Spleen (tissue), 11 donors: Measurements from ENCODE around the gene GJB3. TPM values are rescaled to one million over a fixed set of nuclear protein-coding genes. Genes with fewer than 3 reads are reported as not detected.
A peak's percentile ranks its signal among the peaks of the same experiment; 100 is the strongest.

ENCODE experiments used
- DNase-seq: peaks from one replicate; pipeline ENCODE4 v3.0.0-alpha.2; 2020
- H3K27ac ChIP-seq, 8 donors: fragments of 200-600 bp; sonication (generic) in 7 of 8; 1 replicate in 4 of 8; 2 replicates in 4 of 8; pipeline versions ENCODE4 v1.5.0 to v1.8.0; 2016 to 2021; ENCODE audit warnings: inconsistent platforms in 4 of 8, mild to moderate bottlenecking in 4 of 8, moderate library complexity in 1 of 8
- H3K27me3 ChIP-seq, 7 donors: fragments of 200-600 bp; sonication (generic) in 6 of 7; replicated peaks in 1 of 7; 1 replicate in 4 of 7; 2 replicates in 3 of 7; pipeline versions ENCODE4 v1.5.0 to v1.8.0; 2016 to 2021; ENCODE audit warnings: inconsistent platforms in 3 of 7, mild to moderate bottlenecking in 1 of 7
- H3K36me3 ChIP-seq, 6 donors: fragments of 200-600 bp; sonication (generic) in 5 of 6; 1 replicate in 4 of 6; 2 replicates in 2 of 6; pipeline versions ENCODE4 v1.5.0 to v1.8.0; 2016 to 2021; ENCODE audit warnings: inconsistent platforms in 2 of 6
- H3K4me1 ChIP-seq, 6 donors: fragments of 200-600 bp; sonication (generic) in 5 of 6; 1 replicate in 3 of 6; 2 replicates in 3 of 6; pipeline versions ENCODE4 v1.5.0 to v1.8.0; 2016 to 2021; ENCODE audit warnings: inconsistent platforms in 3 of 6
- H3K4me3 ChIP-seq, 8 donors: fragments of 200-600 bp; sonication (generic) in 7 of 8; 1 replicate in 4 of 8; 2 replicates in 4 of 8; pipeline versions ENCODE4 v1.5.0 to v1.8.0; 2016 to 2021; ENCODE audit warnings: inconsistent platforms in 4 of 8, mild to moderate bottlenecking in 4 of 8, moderate library complexity in 2 of 8
- H3K9me3 ChIP-seq, 8 donors: fragments of 200-600 bp; sonication (generic) in 7 of 8; 1 replicate in 4 of 8; 2 replicates in 4 of 8; pipeline versions ENCODE4 v1.5.0 to v1.8.0; 2016 to 2021; ENCODE audit warnings: inconsistent platforms in 4 of 8
- CTCF ChIP-seq, 11 experiments: fragments of 200-600 bp in 7 of 11; fragments of 450-650 bp in 4 of 11; sonication (generic) in 4 of 11; IDR thresholded peaks in 8 of 11; conservative IDR thresholded peaks in 3 of 11; 1 replicate in 7 of 11; 2 replicates in 4 of 11; pipeline versions ENCODE4 v1.4.0 to v1.8.0; 2016 to 2021; ENCODE audit warnings: antibody characterized with exemption in 11 of 11, inconsistent platforms in 4 of 11, mild to moderate bottlenecking in 1 of 11
- POLR2A ChIP-seq, 3 donors: fragments of 450-650 bp; IDR thresholded peaks; one replicate each; pipeline ENCODE4 v1.5.1; 2017; ENCODE audit warnings: antibody characterized with exemption in 3 of 3, mild to moderate bottlenecking in 1 of 3
- POLR2AphosphoS5 ChIP-seq, 3 donors: sonication (generic); formaldehyde crosslinking; IDR thresholded peaks; one replicate each; pipeline ENCODE4 v1.5.1; 2017; ENCODE audit warnings: antibody characterized with exemption in 3 of 3
- WGBS, 5 donors: extraction: QIAGEN DNeasy Blood & Tissue Kit in 3 of 5; methylation state at CpG; one replicate each; pipeline versions ENCODE4 v1.1.5 to v1.1.7; 2013 to 2018; 5-methylcytosine and 5-hydroxymethylcytosine counted together
- intact Hi-C: fragments of 100-400 bp; cut with DNase I; formaldehyde crosslinking; loops from one replicate; pipeline ENCODE4 v1.15.0; 2023; ENCODE audit warnings: low total_unique reads
- polyA plus RNA-seq, 3 donors: library from polyadenylated mRNA; stranded (reverse); fragments of 200-250 nt; gene quantifications; one replicate each; pipeline ENCODE4 v1.2.1, GENCODE V29; 2013
- total RNA-seq, 7 donors: library from RNA; depleted of rRNA in 3 of 7; stranded (reverse); fragments of >200 nt in 3 of 7; fragmentation: NEBNext Ultra II Directional in 4 of 7; extraction: Animal tissue kit (Norgen Biotek cat#: 25700) in 4 of 7; gene quantifications; one replicate each; pipeline versions ENCODE4 v1.1.0 to v1.2.1, GENCODE V29; 2016 to 2021
- donor health status: healthy with polysubstance abuse.
- donor health status: DM: no; HTN: no; CAD: no; lungs with moderate emphysema.
- donor health status: DM: no; HTN: no; CAD: no.
- donor health status: Bipolar disorder and iron deficiency.
- donor health status: healthy.
- donor health status: DM: no; HTN: no; CAD: no.
- donor health status: DM: yes; HTN: yes; CAD: no.

The GJB3 gene
- total and polyA plus RNA-seq, 10 donors: 0.11 to 0.23 (median 0.13) TPM; not detected in 7

GRCh38 chr1:34740161-34740868, 40.7 kb upstream of the GJB3 start:
- Histone ChIP-seq H3K27ac (no peak overlapping the region), H3K4me1 (peaks cover 0 to 6% (median 0%) of the 10 kb centered on the region in 6 donors), H3K4me3 (no peak overlapping the region), H3K27me3 (peaks cover 0 to 30% (median 0%) of the 10 kb centered on the region in 7 donors), H3K9me3 (no peaks in the 10 kb centered on the region), H3K36me3 (no peaks in the 10 kb centered on the region)
- intact Hi-C loops: loop anchor here (10.0 kb wide), 2 partner anchors 276 to 1106 kb away; no protein-coding TSS in a partner anchor
- TF ChIP-seq CTCF (IDR thresholded peaks at IDR 0.05 in 8 of 11, conservative IDR thresholded peaks at IDR 0.05 in 3 of 11) (no peak), POLR2A (IDR thresholded peaks at IDR 0.05) (no peak), POLR2AphosphoS5 (IDR thresholded peaks at IDR 0.05) (no peak)
- 51 to 69% (median 58%) methylated on average over 18 of the region's 18 CpGs for WGBS, 5 donors
- DNase-seq: no peak

- intact Hi-C loops: loop anchor here (10.0 kb wide), 2 partner anchors 278 to 1108 kb away; no protein-coding TSS in a partner anchor
- WGBS, 5 donors: 11 to 14% (median 13%) methylated on average over 16 of the region's 16 CpGs
Observed at GRCh38 chr1:34742667-34743270, 38.2 kb upstream of the GJB3 start.

GRCh38 chr1:34743775-34744174, 37.2 kb upstream of the GJB3 start:
- DNase-seq: no peak
- WGBS, 5 donors: 76 to 86% (median 78%) methylated on average over 6 of the region's 6 CpGs
- Histone ChIP-seq H3K27ac (no peak overlapping the region), H3K4me1 (peaks cover 0 to 6% (median 0%) of the 10 kb centered on the region in 6 donors), H3K9me3 (no peaks in the 10 kb centered on the region), H3K4me3 (no peak overlapping the region), H3K36me3 (no peaks in the 10 kb centered on the region), H3K27me3 (peaks cover 0 to 33% (median 0%) of the 10 kb centered on the region in 7 donors)
- intact Hi-C loops: loop anchor here (10.0 kb wide), 2 partner anchors 279 to 1109 kb away; no protein-coding TSS in a partner anchor
- TF ChIP-seq POLR2A (IDR thresholded peaks at IDR 0.05): no peak
- TF ChIP-seq POLR2AphosphoS5 (IDR thresholded peaks at IDR 0.05): no peak
- TF ChIP-seq CTCF (IDR thresholded peaks at IDR 0.05 in 8 of 11, conservative IDR thresholded peaks at IDR 0.05 in 3 of 11): no peak

More at GRCh38 chr1:34742667-34743270, 38.2 kb upstream of the GJB3 start:
- TF ChIP-seq CTCF (IDR thresholded peaks at IDR 0.05 in 8 of 11, conservative IDR thresholded peaks at IDR 0.05 in 3 of 11) (peak; percentile 53 to 97 (median 91)), POLR2AphosphoS5 (IDR thresholded peaks at IDR 0.05) (no peak), POLR2A (IDR thresholded peaks at IDR 0.05) (no peak)
- peak; percentile 92 for DNase-seq
- Histone ChIP-seq H3K27ac (no peak overlapping the region), H3K9me3 (no peaks in the 10 kb centered on the region), H3K4me1 (peaks cover 0 to 6% (median 0%) of the 10 kb centered on the region in 6 donors), H3K27me3 (peaks cover 0 to 26% (median 0%) of the 10 kb centered on the region in 7 donors), H3K4me3 (no peak overlapping the region), H3K36me3 (no peaks in the 10 kb centered on the region)

DNA sequence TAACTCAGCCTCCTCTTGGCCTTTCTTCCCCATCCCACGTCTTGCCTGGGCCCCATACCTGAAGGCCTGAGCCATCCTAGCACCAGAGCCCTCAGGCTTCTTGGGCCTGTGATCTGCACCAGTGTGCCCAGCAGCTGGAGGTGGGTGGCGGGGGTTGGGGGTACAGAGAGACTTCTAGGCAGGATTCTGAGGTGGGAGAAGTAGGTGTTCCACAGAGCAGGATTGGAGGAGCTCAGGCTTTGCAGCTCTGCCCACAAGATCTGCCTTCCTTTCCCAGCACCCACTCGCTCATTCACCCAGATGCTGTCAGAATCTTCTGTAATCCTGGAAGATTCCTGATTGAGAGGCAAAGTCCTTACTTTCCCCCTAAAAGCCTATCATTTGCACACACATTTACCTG, 36.2 kb upstream of the GJB3 start:
- Histone ChIP-seq H3K36me3 (no peaks in the 10 kb centered on the region), H3K27me3 (peaks cover 0 to 33% (median 0%) of the 10 kb centered on the region in 7 donors), H3K27ac (no peak overlapping the region), H3K9me3 (no peaks in the 10 kb centered on the region), H3K4me1 (peaks cover 0 to 6% (median 0%) of the 10 kb centered on the region in 6 donors), H3K4me3 (no peak overlapping the region)
- 48 to 78% (median 72%) methylated on average over 2 to 3 of the region's 3 CpGs for WGBS, 5 donors
- no peak for TF ChIP-seq POLR2A (IDR thresholded peaks at IDR 0.05)
- DNase-seq: no peak
- intact Hi-C loops: loop anchor here (10.0 kb wide), 2 partner anchors 280 to 1110 kb away; no protein-coding TSS in a partner anchor
